ENCODE data around the gene AFTPH. TPM values are rescaled to one million over a fixed set of nuclear protein-coding genes. Genes with fewer than 3 reads are reported as not detected.

AFTPH gene
- total RNA-seq, 1 donor from 2014 or later, result 58.0 TPM

- DNase-seq (ENCODE audit: low spot score in 2 of 2), result no peak
- H3K27ac ChIP-seq, result no peak overlapping the region
- no peak overlapping the region for H3K4me3 ChIP-seq
- H3K27me3 ChIP-seq, result no peaks in the 10 kb centered on the region
- no peaks in the 10 kb centered on the region for H3K36me3 ChIP-seq
- intact Hi-C loops (cut with DNase I), result no loop called here
- no peaks in the 10 kb centered on the region for H3K9me3 ChIP-seq
- peaks cover 0 to 3% of the 10 kb centered on the region in 2 donors for H3K4me1 ChIP-seq
- no peak for TF ChIP-seq CTCF (IDR thresholded peaks at IDR 0.05)
Measured at GRCh38 chr2:64601034-64601754, 77.1 kb downstream of the AFTPH start.

- Histone ChIP-seq H3K27me3 (no peaks in the 10 kb centered on the region), H3K27ac (no peak overlapping the region), H3K9me3 (no peaks in the 10 kb centered on the region), H3K36me3 (no peaks in the 10 kb centered on the region), H3K4me3 (no peak overlapping the region), H3K4me1 (peaks cover 2 to 3% of the 10 kb centered on the region in 2 donors)
- intact Hi-C loops (cut with DNase I), result no loop called here
- no peak for TF ChIP-seq CTCF (IDR thresholded peaks at IDR 0.05)
- no peak for DNase-seq (ENCODE audit: low spot score in 2 of 2)
Measured at GRCh38 chr2:64601785-64602391, 77.8 kb downstream of the AFTPH start.

- no peak for DNase-seq (ENCODE audit: low spot score in 2 of 2)
- no peaks in the 10 kb centered on the region for H3K9me3 ChIP-seq
- TF ChIP-seq CTCF (IDR thresholded peaks at IDR 0.05), result no peak
- intact Hi-C loops (cut with DNase I), result no loop called here
- H3K4me3 ChIP-seq, result no peak overlapping the region
- no peaks in the 10 kb centered on the region for H3K27me3 ChIP-seq
- H3K4me1 ChIP-seq, result peaks cover 2 to 3% of the 10 kb centered on the region in 2 donors
- no peaks in the 10 kb centered on the region for H3K36me3 ChIP-seq
- H3K27ac ChIP-seq, result no peak overlapping the region
Measured at GRCh38 chr2:64602436-64602835, 78.3 kb downstream of the AFTPH start.

- Histone ChIP-seq H3K27ac (no peak overlapping the region), H3K36me3 (no peaks in the 10 kb centered on the region), H3K27me3 (no peaks in the 10 kb centered on the region), H3K4me1 (peaks cover 6 to 10% of the 10 kb centered on the region in 2 donors), H3K4me3 (no peak overlapping the region), H3K9me3 (no peaks in the 10 kb centered on the region)
- intact Hi-C loops (cut with DNase I), result no loop called here
- no peak for DNase-seq (ENCODE audit: low spot score in 2 of 2)
- no peak for TF ChIP-seq CTCF (IDR thresholded peaks at IDR 0.05)
Measured at GRCh38 chr2:64604155-64604554, 80.0 kb downstream of the AFTPH start.

GRCh38 chr2:64605026-64605471 is 80.9 kb downstream of the AFTPH start:
- H3K27ac ChIP-seq, result peak overlapping the region in 1 of 2 donors; percentile 41
- intact Hi-C loops (cut with DNase I), result no loop called here

More at GRCh38 chr2:64605026-64605471, 80.9 kb downstream of the AFTPH start:
- H3K4me3 ChIP-seq, result no peak overlapping the region
- H3K27me3 ChIP-seq, result no peaks in the 10 kb centered on the region
- no peaks in the 10 kb centered on the region for H3K36me3 ChIP-seq
- no peak for TF ChIP-seq CTCF (IDR thresholded peaks at IDR 0.05)
- DNase-seq (ENCODE audit: low spot score in 2 of 2), result no peak
- no peaks in the 10 kb centered on the region for H3K9me3 ChIP-seq
- peaks cover 6 to 15% of the 10 kb centered on the region in 2 donors for H3K4me1 ChIP-seq
